Right kidney (tissue), 1 donor: ENCODE measurements around the gene NKAIN4.
"Not testable (repeated sequence)": the region's sequence is repeated elsewhere in the genome, so short reads cannot be mapped to it uniquely, and the experiment has no call there.

Source experiments
- DNase-seq: peaks from one replicate; pipeline ENCODE4 v3.0.0-alpha.2; 2016

Gene NKAIN4

GRCh38 chr20:63238031-63238430 lies 16.2 kb downstream of the NKAIN4 start:
- no peak for DNase-seq

DNA sequence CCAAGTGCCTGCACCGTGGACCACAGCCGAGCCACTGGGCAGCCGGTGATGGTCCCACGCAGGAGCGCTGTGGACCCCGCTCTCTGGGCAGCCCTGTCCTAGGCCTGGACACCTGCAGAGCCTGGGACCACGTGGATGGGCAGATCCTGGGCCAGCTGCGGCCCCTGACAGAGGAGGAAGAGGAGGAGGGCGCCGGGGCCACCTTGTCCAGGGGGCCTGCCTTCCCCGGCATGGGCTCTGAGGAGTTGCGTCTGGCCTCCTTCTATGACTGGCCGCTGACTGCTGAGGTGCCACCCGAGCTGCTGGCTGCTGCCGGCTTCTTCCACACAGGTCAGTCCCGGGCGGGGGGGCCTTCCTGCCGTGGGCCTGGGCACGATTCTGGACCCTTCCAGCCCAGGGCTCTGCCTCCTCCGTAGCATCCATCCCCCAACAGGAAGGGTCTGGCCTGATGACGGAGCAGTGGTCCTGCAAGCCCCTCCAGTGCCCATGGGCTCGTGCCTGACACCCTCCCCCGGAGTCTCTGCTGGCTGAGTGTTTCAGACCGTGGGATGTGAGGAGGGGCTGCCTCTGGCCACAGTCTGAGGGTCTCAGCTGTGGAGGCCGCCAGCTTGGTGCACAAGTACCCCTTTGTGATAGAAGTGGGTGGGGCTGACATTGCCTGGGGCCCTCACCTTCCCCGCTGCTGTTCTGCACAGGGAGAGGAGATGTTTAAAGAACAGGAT lies 18.0 kb downstream of the NKAIN4 start:
- peak; percentile 47 for DNase-seq

DNA sequence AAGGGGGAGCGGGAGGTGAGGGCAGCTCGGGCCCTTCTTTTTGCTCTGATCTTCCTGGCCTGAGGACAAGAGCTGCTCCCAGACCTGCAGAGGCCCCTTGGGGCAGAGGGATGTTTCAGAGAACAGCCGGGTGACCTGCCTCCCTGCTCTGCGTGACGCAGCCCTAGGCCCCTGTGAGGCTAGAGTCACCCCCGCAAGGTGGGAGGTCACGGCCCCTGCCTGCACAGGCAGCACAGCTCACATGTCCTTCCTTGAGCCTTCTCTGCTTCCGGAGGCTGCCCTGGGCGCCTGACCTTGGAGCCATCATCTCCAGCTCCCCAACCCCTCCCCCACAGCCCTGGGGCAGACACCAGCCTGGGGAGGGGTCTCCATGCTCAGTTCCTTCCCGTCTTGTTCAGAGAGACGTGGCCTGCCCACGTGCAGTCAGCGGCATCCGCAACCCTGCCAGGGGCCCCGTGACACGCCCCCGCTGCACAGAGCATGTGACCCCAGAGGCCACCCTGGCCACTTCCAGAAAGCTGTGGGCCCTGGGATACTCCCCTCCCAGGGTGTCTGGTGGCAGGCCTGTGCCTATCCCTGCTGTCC lies 18.8 kb downstream of the NKAIN4 start, which contains the start of gene BIRC7:
TSS of gene BIRC7 (plus strand) at position 507 of the 585 bp plus-strand sequence. CDS start 192 bp downstream, outside the sequence.
- peak; percentile 31 for DNase-seq

DNA sequence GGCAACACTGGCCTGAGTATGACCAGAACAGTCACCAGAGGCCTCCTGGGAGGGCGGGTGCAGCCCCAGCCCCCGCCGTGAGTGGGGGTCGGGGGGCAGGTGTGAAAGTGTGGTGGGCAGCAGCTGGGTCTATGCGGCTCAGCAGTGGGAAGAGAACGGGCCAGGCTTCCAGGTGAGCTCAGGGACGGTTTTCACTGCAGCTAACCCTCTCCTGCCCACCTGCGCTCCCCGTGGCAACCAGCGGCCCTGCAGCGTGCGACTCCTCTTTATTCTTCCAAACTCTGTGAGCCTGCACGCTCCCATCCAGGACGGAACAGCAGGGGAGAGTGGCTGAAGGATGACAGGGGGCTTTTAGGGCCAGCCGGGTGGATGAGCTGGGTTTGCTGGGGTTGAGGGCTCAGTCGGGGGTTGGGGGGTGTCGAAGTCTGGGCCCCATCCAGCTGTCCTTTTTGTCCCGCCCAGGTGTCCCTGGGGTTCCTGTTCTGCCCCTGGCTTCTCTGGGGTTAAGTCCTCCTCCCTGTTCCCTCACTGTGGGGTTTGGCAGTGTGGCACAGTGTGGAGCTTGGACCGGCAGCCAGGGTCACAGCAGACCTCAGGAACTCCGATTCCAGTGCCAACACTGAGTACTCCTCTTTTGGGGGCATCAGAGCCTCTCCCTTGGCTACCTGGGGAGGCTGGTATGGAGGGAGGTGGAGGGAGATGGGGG lies 19.4 kb downstream of the NKAIN4 start:
- peak; percentile 19 for DNase-seq

- no peak for DNase-seq
Observed at GRCh38 chr20:63233924-63234323, 20.3 kb downstream of the NKAIN4 start.

GRCh38 chr20:63233061-63233344 lies 21.3 kb downstream of the NKAIN4 start:
- no peak for DNase-seq

DNA sequence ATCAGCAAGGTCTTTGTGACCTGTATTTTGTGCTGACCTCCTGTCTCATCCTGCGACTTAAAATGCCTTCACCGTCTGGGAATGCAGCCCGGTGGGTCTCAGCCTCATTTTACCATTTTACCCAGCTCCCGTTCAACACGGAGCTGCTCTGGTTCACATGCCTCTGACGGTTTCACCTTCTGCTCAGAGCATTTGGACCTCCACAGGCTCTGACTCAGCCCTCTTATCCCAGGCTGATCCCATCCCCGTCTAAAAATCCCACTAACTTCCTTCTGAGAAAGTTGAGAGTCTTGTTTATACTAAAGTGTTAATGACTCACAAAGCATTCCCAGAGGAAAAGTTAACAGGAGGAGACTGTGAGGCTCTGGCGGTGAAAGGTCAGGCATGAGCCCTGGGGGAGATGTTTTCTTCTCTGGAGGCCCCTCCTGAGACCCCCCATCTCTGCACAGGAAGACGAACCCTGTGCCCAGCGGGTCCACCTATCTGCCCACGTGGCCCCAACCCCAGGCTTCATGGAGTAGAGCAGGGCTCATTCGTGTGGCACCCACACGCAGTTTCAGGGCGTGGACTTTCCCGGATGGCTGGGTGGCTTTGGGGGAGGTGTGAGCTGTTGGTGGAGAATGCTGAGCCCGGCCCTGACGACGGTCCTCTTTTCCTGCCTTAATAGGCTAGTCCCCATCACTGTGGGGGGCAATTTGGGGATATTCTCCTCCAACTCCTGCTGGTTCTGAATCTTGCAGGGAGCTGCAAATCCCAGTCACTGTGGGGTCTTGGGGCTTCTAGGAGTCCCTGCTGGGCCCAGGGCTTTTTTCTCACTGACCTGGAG lies 21.8 kb downstream of the NKAIN4 start:
- DNase-seq, result no peak

- peak; percentile 57 for DNase-seq
Observed at GRCh38 chr20:63230800-63231268, 23.4 kb downstream of the NKAIN4 start.

DNA sequence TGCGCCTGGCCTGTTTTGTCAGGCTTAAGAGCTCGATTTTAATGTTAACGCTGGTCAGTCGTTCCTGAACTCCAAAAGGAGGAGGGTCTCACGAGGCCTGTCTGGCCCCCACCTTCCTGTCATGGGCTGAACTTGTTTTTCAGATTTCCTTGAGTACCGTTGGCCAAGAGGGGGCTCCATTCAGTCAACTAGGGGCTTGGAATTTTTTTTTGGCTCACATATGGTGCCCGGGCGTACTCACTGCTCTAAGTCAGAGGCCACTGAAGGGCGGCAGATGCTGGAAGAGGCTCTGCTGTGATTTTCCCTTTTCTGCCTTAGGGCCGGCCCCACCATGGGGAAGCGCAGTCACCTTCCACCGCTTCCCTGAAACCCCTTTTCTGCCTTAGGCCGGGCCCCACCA lies 25.5 kb downstream of the NKAIN4 start:
- DNase-seq, result no peak

- no peak for DNase-seq
Observed at GRCh38 chr20:63227260-63227659, 27.0 kb downstream of the NKAIN4 start.

DNA sequence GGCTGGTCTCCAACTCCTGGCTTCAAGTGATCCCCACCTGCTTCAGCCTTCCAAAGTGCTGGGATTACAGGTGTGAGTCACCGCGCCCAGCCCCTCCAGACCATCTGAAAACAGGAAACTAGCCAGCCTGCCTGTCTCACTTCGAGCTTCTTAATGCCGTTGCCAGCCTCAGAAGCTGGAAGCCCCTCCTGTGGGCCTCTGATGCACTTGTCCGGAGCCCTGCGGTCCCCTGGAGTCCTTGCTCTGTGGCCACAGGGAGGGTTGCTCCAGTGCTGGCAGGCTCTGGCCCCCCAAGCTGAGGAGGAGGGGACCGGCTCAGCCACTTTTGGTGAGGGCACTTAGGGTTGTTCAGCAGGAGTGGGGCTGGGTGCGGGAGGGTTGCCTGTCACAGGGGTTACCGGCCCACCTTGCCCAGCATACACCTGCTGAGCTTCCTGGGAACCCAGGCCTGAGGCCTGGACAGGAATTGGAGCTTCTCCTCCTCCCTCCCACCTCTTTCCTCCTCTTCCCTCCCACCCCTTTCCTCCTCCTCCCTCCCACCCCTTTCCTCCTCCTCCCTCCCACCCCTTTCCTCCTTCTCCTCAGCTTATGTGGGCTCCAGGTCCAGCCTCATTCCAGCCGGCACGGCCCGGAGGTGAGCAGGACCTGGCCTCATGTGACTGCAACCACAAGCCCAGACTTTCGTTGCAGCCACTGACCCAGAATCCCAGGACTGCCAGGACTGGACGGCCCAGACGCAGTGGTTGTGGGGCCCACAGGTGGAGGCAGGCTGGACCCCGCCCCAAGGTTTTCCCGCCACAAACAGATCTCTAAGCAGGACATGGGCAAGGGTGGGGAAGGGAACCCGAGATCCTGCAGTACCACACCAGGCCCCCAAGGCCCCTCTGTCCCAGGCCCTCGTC lies 28.0 kb downstream of the NKAIN4 start:
- peak; percentile 6 for DNase-seq

DNA sequence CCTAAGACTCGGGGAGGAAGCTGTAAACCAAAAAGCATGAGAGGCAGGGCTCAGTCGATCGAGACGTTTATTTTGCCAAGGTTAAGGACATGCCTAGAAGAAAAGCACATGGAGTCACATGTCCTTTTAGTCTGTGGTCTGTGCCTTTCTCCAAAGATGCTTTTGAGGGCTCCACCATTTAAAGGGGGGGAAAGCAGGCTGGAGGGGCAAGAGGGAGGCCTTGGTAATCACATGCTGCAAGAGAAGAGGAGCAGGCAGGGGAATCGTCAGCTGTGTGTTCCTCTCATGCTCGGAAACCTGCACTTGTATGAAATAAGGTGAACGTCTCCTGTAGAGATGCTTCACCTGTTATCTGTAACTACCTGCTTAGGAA lies 29.2 kb downstream of the NKAIN4 start:
- DNase-seq, result no peak

- peak; percentile 58 for DNase-seq
Observed at GRCh38 chr20:63224412-63225081, 29.7 kb downstream of the NKAIN4 start.

DNA sequence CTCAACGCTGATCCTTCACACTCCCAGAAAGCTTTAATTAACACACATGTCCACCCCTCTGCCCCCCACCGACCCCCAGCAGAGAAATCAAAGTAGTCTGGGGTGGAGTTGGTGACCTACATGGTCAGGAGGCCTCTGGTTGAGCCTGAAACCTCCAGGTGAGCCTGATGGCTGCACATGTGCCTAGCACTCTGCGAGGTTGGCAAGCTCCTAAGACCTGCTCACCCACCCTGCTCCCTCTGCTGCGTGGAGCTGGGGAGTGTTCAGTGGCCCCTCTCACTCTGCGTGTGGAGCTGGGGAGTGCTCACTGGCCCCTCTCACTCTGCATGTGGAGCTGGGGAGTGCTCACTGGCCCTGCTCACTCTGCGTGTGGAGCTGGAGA lies 30.4 kb downstream of the NKAIN4 start:
- DNase-seq, result no peak

GRCh38 chr20:63223121-63223825 lies 31.0 kb downstream of the NKAIN4 start:
- DNase-seq, result no peak

- DNase-seq, result no peak
Observed at GRCh38 chr20:63222541-63222940, 31.7 kb downstream of the NKAIN4 start.

GRCh38 chr20:63221400-63222053 lies 32.7 kb downstream of the NKAIN4 start:
- DNase-seq, result not testable (repeated sequence)

GRCh38 chr20:63220696-63221399 lies 33.4 kb downstream of the NKAIN4 start:
- no peak for DNase-seq

DNA sequence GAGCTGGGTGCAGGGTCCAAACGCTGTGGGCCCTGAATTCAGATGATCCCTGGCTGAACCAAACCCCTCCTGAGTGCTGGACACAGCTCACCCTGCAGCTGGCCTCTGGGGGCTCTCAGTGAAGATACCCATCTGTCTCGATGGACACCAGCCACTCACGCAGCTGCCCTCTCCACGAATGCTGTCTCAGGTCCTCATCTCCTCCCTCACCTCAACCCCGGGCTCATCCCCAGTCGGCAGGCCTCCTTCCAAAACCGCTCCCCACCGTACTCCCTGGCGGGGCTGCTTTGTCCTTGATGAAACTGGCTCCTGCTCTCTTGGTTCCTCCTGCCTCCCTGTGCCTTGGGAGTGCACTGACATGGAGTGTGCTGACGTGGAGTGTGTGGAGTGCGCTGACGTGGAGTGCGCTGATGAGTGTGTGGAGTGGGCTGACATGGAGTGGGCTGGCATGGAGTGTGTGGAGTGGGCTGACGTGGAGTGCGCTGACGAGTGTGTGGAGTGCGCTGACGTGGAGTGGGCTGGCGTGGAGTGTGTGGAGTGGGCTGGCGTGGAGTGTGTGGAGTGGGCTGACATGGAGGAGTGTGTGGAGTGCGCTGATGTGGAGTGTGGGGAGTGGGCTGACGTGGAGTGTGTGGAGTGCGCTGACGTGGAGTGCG lies 34.3 kb downstream of the NKAIN4 start:
- no peak for DNase-seq
